Retina (tissue), 1 donor: ENCODE measurements around the gene ICE2.

Experiments
- DNase-seq: peaks from one replicate; pipeline ENCODE4 v3.0.0-alpha.2; 2016

The ICE2 gene

DNA sequence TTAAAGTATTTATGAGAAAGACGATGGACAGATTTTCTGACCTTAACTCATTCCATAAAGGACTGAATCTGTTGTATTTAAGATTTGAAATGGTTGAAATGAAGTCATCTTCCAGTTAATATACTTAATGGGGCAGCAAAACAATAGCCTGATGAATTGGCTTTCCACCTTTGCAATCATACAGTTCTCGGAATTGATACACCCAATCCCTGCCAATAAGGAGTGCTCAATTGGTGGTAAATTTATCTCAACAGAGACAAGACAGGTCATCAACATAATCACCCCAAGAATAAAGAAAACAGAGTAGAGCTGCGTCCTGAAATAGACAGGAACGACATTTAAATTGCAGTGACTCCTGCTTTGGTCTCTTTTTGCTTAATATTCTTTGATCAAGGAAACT, 92.3 kb downstream of the ICE2 start:
- DNase-seq = no peak

DNA sequence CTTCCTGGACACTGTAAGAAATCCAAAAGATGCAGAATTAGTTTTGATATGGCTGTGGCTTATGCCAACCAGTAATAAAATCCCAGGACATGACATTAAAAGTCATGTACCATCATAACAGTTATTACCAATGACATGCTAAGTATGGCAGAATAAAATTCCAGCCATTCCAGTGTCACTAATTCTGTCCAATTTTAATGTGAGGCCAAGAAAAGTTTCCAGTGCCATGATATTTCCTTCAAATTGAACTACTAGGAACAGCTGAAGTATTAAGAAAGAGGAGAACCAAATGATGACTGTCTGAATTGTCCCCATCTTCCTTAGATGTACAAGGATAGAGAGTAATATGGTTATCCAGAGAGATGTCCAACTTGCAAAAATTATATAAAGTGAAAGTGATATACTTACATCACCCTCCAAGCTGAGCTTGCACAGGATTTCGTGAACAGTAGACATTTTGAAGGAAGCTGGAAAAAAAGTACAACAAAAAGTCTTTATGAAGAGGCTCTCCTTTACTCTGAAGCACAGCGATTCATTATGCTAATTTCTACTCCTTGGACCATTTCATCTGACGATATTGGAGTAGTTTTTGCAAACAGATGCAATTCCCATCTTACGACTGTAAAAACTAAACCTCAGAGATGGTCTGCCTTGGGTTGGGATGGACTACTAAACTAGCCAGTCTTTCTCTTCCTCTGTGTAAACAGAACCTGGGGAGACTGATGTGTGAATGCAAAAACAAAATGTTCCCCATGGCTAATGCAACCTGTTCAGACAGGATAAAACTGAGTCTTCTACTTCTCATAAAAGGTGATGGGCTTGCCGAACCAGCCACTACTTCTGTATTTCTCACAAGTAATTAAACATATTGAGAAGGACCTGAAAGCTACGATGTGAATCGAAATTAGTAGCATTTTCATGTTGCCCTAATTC, 93.1 kb downstream of the ICE2 start:
- no peak for DNase-seq

DNA sequence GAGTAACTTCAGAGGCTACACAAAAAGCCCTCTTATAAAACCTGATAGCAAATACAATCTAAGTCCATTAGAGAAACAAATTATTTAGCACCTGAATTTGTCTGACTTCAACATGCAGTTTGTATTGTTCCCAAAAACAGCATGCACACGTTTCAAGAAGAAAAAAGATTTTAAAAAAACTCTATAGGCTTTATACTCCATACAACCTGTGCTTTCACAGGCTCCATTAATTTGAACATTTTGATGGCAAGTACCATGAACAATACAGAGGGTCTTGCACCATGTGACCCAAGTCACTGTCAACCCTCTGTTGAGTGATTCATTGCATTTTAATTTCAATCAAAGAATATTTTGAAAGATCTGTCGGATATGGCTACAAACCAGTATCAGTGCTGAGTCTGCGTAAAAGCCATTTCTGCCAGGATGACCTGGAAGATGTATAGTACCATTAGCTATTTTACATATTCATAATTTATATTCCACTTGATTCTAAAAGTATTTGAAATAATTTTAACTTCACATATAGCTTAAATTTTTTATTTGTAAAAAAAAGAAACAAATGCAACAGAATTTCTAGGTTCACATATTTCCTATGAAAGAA, 94.3 kb downstream of the ICE2 start:
- DNase-seq = no peak

DNA sequence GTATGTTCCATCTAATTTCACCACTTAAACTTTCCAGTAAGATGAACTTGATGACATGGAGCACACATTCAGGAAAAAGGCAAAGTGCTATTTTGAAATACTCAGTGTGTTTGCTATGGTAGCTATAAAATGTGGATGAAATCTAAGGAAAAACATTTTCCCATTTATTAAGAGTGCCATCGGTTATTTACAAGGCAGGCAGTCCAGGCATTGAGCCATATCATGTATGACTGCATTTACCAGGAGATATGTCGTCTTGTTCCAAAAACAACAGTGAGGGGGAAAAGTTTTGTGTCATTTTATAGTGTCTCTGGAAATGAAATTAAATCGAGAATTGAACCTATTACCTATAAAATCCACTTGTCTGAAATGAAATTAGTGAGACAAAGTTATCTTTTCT, 94.9 kb downstream of the ICE2 start:
- no peak for DNase-seq

DNA sequence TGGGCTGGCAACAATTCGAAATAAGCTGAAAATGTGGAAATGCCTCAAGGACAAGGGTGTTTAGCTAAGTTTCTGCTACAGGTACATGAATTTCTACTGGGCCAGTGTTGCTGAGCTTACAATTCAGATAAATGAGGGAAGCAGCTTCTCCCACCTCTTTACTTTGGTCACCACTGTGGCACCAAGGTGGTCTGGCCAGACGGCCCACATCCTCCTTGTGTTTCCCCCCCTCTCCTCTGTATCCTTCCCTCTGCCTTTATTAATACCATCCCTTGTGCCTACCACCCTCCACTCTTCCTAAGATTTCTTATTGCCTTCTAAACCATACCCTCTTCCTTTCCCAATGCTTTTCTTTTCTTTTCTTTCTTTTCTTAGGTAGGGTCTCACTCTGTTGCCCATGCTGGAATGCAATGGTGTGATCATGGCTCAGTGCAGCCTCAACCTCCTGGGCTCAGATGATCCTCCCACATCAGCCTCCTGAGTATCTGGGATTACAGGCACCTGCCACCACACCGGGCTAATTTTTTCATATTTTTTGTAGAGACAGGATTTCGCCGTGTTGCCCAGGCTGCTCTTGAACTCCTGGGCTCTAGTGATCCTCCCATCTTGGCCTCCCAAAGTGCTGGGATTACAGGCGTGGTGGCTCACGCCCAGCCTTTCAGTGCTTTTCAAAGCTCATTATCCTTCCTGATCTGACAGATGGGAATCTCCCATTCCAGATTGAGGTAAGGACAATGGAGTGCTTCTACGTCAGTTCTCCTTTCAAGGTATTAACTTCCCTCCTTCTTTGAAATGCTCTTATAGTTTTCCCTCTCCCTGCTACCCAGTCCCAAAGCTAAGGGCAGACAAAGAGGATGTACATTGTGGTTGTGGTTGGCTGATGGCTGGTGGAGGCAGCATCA, 95.9 kb downstream of the ICE2 start:
- DNase-seq = no peak

DNA sequence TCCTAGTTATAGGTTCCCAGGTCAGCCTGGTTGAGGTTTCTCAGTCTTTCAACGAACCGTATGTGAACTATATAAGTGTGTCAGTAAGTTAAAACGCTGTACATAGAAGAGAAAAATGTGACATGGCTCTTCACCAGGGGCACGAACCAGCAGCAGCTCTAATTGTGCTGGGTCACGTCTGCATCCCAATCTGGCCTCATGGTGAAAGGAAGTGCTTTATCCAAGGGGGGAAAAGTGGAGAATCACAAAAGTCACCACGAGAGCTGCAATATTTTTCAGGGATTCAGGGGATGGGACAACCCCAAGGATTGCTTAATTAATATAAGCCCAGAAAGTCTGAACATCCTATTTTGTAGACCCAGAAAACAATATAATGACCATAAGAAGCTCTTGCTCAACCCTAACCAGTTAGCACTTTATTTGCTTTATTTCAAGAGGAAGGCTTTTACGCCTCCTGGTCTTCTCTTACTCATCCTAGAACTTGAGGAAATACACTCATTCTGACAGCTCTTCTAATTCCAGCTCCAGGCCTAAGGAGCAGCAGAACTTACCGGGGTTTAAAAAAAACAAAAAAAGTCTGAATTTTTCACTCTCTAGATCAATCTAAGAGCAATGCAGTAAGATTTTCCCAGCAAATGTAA, 97.7 kb downstream of the ICE2 start:
- DNase-seq = no peak

DNA sequence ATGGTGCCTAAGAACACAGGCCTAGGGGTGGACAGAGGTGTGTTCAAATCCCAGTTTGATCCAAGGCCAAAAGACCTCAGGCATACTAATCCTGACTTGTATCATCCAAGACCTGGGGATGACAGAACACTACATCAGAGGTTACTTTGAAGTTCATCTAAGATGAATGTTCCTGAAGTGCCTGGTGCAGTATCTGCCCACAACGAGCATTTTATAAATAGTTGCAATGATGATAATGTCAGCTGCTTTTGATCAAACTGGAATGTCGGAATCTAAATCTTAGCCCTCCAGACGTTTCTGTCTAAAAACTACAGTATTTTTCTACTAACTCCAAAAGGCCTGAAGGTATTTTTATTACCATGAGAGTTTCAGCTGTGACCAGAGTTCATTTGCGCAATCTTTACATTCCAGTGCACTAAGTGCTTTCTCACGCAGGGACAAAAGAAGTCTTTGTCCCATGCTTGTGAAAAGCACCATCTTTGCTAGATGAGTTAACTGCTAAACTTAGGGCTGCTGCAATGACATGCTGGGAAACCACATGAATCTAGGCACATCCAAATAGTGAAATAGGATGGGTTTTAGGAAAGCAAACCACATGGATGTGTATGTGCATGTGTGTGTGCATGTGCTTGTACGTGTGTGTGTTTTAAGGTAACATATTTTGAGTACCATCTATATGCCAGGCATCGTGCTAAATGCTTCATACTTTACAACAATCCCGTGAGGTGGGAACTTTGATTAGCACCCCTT, 99.2 kb downstream of the ICE2 start:
- DNase-seq = no peak

DNA sequence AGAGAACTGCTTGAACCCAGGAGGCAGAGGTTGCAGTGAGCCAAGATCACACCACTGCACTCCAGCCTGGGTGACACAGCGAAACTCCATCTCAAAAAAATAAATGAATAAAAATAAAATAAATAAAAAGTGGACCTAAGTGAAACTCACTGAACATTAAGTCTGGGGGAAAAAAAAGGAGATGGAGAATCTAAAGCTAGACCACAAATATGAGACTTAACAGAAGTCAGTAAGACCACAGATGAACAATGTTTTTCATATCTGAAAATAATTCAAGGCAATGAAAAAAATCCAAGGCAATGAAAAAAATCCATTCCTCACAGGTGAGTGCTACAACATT, 99.8 kb downstream of the ICE2 start:
- DNase-seq = no peak

DNA sequence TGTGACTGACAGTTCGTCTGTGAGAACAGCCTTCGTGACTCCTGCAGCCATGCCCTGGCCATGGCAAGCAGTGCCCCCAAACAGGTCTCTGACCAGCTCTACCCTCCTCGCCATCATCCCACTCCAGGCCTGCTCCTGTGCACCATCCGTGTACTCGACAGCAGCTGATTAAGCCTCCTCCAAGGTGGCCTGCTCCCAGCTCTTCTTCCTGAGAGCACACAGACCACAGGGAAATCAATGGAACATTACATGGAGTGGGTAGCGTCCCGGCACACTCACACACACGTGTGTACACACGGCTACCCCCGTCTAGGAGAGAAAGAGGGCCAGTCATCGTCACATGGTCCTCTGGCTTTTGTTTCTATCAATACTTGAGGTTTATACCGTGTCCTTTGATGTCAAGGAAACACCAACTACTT, 102.3 kb downstream of the ICE2 start:
- DNase-seq = no peak

DNA sequence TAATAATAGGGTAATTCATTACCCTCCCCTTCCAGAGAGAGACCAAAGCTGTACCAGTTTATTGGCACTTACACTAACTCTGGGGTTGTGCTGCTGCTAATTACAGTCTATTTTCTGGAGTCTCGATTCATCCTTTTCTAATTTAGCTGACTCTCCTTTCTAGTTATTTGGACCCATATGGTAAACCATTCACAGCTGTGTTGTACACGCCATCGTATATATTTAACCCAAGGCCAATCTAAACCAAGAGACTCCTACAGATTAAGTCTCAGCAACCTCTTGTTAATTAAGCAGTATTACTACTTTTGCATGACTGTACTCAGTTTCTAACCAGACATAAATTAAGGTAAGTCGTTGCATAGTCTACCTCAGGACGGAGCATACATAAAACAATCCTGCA, 103.6 kb downstream of the ICE2 start:
- no peak for DNase-seq

DNA sequence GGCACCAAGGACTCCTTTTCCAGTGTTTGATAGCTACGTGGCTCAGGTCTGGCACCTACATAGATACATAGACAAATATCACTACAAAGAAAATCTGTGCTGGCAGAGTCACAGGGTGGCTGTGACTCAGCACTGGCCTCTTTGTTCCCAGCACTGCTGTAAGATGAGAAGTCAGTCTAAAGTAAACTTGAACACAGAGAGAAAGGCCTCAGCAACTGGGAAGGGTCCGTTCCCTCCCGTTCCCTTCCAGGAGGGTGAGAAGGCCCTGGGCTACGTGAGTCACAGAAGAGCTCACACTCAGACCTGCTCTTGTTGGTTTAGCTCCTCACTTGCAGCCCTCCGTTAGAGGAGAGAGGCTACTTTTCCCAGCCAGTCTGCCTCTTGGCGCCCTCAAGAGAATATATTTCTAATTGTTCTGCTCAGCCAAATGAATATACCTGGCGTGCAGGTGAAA, 104.3 kb downstream of the ICE2 start:
- no peak for DNase-seq

DNA sequence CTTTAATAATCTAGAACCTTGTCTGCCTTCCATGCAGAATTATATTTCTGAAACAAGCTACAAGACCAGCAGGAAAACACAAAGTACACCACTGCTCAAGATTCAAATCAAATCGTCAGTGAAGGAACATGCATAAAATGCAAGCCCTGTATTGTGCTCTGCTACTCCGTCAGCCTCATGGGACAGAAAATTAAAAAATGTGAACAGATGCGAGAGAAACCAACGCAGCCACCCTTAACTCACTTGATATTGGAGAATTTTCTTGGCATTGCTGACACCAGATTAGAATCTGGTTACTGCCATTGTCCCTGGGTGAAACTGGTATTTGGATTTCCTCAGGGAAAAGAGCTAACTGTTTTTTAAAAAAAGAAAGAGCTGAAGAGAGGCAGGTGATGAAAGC, 104.7 kb downstream of the ICE2 start:
- no peak for DNase-seq

DNA sequence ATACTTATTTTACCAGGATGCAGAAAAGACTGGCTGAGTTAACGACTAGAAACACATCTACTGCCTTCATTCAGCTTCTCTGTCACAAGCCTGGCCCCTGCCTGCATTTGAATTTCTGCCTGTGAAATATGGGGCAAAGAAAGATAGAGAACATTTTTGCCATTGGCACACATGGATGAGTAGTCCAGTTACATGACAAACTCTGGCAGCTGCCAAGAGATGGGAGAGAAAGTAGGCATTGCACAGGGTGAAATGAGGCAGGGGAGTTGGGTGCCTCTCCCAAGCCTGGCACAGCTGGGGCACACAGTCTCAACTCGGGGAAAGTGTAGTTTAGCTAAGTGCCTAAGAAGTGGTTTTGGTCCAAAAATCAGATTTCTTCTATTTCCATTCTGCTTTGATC, 105.2 kb downstream of the ICE2 start:
- DNase-seq = no peak

DNA sequence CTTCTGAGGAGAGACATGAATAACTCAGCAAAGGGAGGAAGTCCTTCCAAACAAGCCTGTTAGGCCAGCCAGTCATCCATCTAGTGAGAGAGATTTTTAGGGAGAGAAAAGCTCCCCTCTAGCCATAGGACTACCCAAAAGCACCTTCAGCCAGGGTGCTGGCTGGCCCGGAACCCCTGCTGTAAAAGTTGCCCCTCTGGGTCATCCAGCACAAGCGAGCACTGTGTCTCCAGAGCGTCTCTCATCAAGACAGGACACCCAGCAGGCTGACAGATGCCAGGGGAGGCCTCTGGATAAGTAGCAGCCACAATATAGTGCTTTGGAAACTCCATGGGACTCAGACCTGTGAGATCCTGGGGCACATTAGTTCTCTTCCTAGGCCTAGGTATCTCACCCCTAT, 105.6 kb downstream of the ICE2 start:
- DNase-seq = no peak

DNA sequence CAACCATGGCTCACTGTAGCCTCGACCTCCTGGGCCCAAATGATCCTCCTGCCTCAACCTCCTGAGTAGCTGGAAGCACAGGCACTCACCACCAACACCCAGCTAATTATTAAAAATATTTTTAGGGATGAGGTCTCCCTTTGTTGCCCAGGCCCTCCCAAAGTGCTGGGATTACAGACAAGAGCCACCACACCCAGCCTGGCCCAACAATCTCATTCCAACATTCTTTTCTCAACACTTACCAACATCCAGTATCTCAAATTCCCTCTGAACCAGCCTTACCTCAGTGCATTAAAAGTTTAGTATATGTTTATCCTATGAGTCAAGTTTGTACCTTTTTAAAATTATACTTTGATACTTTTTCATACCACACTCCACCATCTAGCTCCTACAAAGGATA, 106.2 kb downstream of the ICE2 start:
- no peak for DNase-seq

DNA sequence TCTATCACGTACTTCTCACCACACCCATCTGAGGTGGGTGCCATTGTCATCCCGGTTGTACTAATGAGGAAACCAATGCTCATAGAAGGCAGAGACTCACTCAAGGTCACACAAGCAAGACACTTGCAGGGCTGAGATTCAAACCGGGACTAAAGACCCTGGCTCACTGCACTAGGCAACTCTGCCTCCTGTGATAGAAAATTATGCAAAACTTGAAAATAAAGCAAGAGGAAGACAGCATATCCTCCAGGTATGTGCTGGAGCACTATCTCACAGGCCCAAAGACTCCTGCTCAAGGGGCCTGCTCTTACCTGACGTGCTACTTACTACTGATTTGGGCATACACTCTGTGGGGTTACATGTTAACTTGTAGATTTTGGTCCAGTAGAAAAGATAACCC, 106.7 kb downstream of the ICE2 start:
- no peak for DNase-seq

DNA sequence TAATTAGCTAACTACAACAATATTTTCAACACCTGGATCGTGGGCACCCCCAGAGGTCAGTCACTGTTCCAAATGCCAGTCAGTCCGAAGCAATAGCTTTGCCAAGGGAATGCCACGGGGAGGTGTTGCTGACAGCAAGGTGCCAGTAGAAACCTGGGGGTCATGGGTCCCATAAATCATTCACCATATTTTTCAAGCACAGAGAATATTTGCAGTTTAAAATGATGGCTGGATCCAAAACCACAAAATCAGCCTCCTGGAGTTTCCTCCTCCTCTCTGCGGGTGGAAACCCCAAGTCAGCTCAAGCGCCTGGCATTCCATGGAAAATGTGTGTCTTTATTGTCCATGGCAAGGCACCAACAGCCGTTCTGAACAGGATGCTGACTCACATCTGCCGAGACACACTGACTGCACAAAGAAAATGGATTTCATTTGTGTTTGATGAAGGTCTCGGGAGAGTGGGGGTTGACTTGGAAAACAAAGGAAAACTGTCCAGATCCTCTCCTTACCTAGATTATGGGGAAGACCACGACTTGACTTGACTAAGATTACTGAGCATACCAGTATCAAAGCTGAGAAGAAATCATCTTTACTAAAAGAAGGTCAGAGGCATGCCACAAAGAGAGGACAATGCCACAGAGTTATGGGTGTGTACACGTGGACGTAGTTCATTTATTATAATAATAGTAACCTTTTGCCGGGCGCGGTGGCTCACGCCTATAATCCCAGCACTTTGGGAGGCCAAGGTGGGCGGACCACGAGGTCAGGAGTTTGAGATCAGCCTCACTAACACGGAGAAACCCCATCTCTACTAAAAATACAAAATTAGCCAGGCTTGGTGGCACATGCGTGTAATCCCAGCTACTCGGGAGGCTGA, 107.5 kb downstream of the ICE2 start:
- DNase-seq = no peak

DNA sequence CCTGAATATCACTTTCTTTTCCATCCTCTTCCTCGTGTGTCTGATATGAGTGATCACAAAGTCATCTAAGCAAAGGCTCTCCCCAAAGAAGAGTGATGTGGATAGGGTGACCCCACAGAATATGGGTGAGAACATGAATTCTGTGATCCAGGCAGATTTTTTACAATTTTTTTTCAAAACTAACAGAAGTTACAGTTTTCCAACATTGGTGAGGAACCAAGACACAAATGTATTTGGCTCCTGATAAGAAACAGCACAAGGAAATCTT, 108.1 kb downstream of the ICE2 start:
- no peak for DNase-seq

DNA sequence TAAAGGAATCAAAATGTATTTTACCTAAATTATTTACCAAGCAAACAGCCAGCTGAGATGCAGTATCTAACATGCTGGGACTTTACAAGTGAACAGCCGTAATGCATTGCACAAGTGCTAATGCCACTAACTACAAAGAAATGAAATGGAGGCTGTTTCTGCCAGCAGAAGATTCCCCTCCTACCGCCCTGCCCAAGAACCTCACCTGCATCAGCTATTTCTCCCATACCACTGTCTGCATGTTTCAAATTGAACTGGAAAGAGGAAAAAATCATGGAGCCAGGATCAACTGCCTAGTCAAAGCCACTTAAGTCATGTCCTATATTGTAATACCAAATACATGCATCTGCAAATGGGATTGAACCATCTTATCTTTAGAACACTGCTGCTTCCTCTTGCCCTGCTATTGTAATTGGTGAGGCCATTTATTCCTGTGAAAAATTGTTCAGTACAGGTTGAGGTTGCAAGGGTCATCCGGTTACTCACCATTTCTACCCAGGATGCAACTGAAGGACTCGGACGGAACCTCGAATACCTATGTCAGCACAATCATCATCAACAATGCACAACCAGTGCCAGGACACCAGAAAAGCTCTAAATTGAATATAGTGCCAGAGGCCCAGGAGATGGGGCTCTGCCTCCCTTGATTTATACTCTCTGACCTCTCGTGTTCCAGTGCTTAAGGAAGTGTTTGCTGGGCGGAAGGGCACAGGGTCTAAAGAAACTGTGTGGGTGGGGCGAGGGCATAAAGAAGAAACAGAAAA, 108.7 kb downstream of the ICE2 start:
- DNase-seq = no peak

DNA sequence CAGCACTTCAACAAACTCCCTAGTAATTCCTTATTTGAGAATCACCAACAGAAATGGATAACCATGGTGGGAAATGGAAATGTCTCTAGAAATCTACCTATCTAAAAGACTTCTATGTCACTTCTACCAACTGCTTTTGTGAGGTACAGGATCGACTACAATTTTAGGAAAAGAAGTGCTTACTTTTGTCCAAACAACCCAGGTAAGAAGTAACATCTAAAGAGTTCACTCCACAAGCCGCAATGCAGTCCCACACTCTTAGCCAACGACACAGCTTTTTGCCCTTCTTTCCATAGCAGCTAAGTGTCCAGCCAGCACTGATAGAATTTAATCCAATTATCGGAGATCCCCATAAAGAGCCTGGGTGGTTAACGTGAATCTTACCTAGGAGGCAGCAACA, 109.2 kb downstream of the ICE2 start:
- no peak for DNase-seq
